ENCODE results near the gene KRT13.

Gene KRT13

GRCh38 chr17:41519501-41520224 is 14.3 kb upstream of the KRT13 start:
- DNase-seq (ENCODE audit: low spot score), result no peak

DNA sequence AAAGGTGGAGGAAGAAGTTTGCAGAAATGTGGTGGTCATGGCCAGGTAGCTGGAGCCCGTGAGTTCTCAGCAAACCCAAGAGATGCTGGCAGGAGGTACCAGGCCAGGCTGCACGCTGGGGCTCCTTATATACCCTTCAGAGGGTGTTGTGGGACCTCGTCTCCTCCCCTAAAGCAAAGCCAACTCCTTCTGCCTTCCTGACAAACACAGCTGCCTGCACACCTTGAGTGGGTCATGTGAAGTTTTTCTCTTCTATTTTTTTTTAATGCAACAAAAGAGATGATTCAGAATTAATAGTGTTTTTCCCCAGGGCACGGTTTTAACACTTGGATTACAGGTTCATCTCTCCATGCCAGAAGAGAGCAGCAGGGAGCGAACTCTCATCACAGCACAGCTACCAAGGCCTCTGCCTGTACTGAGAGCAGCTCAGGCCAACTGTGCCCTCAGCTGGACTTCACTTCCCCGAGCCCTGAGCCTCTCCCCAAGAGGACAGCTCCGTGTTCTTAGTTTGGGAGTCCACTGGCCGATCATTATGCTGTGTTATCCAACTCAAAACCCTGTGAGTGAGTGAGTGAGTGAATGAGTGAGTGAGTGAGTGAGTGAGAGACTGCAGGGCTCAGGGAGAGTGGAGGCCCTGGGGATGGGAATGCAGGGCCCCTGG is 13.5 kb upstream of the KRT13 start, which contains the start of gene KRT15:
KRT15 (minus strand) TSS at position 102 of the 661 bp plus-strand sequence; CDS start at position 39, 63 bp downstream.
- no peak for DNase-seq (ENCODE audit: low spot score)

DNA sequence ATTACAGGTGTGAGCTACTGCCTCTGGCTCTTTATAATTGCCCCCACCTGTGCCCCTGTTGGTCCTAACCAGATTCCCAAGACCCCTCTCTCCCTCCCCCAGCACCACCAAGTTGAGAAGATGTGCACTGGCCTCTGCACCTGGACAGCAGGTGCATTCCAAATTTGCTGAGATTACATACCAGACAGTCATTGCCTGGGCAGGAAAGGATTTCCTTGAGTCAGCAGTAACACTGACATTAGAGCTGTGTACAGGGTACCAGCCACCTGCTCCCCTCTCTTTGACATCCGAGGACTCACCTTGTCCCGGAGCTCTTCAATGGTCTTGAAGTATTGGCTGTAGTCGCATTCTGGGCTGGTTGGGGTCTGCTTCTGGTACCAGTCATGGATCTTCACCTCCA is 12.6 kb upstream of the KRT13 start:
- DNase-seq (ENCODE audit: low spot score), result no peak

GRCh38 chr17:41516830-41517283 is 11.4 kb upstream of the KRT13 start:
- DNase-seq (ENCODE audit: low spot score), result no peak

DNA sequence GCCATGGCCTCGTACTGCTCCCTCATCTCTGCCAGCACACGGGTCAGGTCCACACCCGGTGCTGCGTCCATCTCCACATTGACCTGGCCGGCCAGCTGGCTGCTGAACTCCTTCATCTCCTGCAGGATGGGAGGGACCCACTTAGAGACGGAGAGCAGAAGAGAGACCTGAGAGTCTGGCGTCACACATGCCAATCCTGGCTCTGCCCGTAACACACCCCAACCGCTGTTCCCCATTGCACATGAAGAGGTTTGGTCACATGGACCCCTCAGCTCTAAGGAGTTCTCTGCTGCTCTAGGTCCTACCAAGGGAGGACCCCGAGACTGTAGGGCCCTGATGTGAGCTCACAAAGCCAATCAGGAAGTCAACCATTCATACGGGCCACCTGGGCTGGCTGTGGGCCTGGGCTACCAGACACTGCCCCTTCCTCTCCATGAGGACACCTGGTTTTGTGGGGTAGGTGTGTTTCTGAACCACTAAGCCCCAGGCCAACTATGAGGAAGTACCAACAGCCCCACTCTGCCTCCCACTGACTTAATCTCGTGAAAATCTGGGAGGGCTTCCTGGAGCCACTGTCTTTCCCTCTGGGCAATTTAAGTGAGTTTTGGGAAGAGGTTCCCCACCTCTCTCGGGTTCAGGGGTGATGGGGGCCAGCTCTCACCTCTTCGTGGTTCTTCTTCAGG is 10.9 kb upstream of the KRT13 start:
- DNase-seq (ENCODE audit: low spot score), result no peak

- no peak for DNase-seq (ENCODE audit: low spot score)
Observed at GRCh38 chr17:41513168-41513547, 7.7 kb upstream of the KRT13 start.

DNA sequence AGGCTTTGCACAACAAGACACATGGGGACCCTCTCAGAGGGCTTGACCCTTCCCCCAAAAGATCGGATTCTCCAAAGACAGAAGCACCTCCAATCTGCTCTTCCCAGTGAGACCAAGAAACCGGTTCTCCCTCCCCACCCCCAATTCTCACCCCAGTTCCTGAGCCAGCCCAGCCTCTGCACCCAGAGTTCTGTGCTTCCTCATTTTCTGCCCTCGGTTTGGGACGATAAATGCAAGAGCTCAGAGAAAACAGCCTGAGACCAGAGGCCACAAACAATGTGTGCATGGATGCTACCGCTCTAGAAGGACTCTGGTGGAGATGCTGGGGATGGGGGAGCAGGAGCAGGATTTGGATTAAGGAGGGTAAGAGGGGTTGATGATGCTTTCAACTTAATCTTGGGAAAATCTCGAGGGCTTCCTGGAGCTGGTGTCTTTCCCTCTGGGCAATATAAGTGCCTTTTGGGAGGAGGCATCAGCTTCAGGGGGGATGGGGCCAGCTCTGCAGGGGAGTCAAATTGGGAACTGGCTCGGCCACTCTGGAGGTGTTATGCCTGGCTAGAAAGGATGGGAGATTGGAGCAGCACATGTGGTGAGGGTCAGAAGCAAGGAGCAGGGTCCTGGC is 7.2 kb upstream of the KRT13 start:
- DNase-seq (ENCODE audit: low spot score), result no peak

DNA sequence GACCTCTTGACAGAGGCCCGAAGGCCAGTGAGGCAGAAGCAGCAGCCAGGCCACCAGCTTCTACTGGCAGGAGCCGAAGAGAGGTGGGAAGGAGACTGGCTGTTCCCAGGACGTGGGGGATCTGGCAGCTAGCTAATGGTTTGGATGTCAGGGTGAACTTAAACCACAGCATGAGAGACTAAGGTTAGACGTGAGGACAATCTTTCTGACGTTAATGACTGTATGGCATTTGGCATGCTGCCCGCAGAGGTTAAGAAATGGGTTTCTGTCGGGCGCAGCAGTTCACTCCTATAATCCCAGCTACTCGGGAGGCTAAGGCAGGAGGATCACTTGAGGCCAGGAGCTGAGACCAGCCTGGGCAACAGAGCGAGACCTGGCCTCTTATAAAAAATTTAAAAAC is 6.3 kb upstream of the KRT13 start:
- no peak for DNase-seq (ENCODE audit: low spot score)

- DNase-seq (ENCODE audit: low spot score), result no peak
Observed at GRCh38 chr17:41511116-41511515, 5.7 kb upstream of the KRT13 start.

- no peak for DNase-seq (ENCODE audit: low spot score)
Observed at GRCh38 chr17:41510251-41511065, 5.0 kb upstream of the KRT13 start.

- DNase-seq (ENCODE audit: low spot score), result no peak
Observed at GRCh38 chr17:41507315-41507880, 2.0 kb upstream of the KRT13 start.

- no peak for DNase-seq (ENCODE audit: low spot score)
Observed at GRCh38 chr17:41505809-41506767, 676 bp upstream of the KRT13 start.

DNA sequence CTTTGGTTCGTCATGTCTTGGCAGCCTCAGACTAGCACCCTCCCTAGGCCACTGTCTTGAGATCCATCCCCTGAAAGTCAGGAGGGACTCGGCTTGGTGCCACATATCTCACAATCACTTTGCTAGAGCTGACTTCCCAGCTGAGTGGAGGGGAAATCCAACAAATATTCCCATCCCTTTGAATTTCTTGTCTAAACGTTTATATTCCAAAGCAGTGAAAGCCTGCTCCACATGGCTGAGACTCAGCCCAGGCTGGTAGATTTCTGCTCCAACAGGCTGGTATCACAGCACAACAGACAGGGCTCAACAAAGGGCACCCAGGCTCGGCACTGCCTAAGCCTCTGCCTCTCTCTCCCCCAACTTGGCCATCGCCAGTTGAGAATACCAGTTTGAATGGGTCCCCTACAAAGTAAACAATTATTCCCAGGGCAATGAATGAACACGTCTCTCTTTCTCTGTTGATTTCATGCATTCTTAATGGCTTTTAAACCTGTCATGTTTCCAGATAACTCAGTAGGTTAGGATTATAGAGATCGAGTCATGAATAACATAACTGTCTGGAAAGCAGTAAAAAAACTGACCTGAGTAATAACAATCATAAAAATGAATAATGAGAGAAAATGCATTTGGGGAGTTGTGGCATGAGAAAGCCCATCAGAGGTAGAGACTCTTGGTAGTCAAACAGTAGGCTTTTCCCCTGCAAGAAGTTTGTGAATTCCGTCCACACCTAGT is 1.0 kb downstream of the KRT13 start:
- no peak for DNase-seq (ENCODE audit: low spot score)

DNA sequence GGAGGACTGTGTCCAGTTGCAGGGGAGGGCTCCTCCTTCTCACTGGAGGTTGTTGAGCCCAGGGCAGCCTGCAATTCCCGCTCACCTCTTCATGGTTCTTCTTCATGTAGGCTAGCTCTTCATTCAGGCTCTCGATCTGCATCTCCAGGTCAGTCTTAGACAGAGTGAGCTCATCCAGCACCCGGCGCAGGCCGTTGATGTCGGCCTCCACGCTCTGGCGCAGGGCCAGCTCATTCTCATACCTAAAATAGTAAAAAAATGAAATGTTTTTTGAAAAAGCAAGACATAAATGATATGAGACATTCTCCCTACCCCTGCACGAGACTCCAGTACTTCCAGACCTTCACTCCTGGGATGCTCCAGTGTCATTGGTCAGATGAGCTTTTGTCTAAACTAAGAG is 2.2 kb downstream of the KRT13 start:
- DNase-seq (ENCODE audit: low spot score), result no peak

DNA sequence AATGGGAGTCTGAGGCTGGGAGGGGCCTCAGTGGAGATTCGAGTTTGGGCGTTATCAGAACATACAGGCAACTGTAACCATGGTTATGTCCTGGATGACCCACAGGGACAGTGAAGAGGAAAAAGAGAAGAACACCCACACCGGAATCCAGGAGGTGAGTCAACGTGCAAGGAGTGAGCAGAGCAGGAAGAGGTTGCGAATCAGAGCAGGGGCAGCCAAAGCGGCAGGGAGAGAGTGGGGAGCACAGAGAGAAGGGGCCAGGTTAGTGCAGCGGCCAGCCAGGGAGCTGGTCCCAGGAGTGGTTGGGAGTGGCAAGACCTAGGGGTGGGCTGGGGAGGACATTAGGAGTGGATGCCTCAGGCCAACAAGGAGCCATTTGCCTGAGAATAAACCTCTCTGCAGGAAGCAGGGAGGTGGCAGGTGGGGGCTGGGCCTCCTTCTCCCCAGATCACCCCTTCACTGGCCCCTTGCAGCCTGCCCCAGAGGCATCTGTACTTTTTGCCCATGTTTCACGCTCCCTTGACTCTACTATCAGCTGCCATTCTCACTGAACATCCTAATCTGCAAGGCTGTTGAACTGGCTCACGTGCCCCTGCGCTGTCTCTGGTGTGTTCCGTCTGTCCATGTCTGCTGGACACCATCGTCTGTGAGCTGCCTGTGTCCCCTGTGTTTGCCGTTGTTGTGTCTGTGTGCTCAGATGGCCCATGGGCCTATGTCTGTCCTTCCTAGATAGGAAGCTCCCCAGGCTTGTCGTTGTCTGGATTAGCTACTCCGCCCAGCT is 5.1 kb downstream of the KRT13 start:
- DNase-seq (ENCODE audit: low spot score), result peak; percentile 76

DNA sequence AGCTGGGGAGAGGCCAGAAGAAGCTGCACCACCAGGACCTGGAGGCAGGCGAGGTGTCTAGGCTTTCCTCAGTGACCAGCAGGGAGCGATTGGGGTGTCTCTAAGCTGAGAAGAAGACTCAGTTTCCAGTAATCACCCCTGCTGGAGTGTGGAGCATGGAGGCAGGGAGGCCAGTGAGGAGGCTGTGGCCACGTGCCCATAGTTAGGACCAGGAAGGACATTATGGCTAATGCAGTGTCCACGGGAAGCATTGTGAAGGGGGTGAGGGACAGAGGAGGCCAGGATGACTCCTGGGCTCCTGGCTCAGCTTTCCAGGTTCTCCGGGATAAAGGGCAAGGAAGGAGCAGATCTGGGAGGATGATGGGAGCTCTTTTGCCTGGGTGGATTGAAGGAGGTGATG is 5.7 kb downstream of the KRT13 start:
- no peak for DNase-seq (ENCODE audit: low spot score)

DNA sequence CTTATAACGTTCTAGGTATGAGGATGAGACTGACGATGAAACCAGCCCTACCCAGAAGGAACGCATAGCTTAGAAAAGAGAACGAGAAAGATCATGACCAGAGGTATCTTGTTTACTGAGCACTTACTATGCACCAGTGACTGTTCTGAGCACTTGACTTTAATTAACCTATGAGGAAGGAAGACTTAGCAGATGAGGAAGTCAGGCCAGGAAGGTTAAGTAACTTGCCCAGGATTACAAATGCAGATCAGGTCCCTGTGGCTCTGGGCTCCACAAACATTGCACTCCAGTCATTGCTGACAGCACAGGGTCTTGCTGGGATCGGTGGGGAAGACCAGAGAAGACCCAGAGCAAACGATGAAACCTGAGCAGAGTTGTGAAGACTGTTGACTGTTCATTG is 7.1 kb downstream of the KRT13 start:
- no peak for DNase-seq (ENCODE audit: low spot score)

DNA sequence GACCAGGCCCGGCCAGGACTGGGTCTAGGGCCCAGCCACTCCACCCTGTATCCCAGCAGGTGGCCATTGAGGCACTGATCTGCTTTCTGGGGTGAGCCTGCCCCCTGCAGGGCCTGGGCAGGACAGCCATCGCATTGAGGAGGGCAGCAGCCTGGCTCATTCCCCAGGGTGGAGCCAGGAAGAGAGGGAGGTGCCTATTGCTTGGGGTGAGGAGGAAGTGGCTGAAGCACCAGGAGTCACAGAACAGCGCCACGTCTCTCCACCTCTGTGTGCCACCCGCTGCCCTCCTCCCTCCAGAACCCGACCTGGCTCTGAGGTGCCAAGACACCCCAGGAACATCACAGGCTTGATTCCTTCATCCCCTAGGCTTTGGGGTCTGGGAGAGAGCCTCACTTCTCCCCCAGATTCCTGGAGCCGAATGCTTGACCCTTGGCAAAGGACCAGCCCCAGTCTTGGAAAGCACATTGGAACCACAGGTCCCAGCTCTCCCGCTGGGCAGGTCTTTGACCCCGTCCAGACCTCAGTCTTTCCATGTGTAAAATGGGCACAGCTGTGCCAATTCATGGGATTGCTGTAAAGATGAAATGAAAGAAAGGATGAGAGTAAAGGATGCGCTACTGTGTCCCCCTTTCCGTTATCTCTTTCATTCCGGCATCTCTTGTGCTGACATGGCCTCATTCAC is 8.5 kb downstream of the KRT13 start:
- DNase-seq (ENCODE audit: low spot score), result peak; percentile 97

Data from hepatic stellate cell (primary cell).